ENCODE results near the gene TCEAL1.
"Not testable (repeated sequence)": the region's sequence is repeated elsewhere in the genome, so short reads cannot be mapped to it uniquely, and the experiment has no call there.

Gene TCEAL1, protein sequence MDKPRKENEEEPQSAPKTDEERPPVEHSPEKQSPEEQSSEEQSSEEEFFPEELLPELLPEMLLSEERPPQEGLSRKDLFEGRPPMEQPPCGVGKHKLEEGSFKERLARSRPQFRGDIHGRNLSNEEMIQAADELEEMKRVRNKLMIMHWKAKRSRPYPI

DNA sequence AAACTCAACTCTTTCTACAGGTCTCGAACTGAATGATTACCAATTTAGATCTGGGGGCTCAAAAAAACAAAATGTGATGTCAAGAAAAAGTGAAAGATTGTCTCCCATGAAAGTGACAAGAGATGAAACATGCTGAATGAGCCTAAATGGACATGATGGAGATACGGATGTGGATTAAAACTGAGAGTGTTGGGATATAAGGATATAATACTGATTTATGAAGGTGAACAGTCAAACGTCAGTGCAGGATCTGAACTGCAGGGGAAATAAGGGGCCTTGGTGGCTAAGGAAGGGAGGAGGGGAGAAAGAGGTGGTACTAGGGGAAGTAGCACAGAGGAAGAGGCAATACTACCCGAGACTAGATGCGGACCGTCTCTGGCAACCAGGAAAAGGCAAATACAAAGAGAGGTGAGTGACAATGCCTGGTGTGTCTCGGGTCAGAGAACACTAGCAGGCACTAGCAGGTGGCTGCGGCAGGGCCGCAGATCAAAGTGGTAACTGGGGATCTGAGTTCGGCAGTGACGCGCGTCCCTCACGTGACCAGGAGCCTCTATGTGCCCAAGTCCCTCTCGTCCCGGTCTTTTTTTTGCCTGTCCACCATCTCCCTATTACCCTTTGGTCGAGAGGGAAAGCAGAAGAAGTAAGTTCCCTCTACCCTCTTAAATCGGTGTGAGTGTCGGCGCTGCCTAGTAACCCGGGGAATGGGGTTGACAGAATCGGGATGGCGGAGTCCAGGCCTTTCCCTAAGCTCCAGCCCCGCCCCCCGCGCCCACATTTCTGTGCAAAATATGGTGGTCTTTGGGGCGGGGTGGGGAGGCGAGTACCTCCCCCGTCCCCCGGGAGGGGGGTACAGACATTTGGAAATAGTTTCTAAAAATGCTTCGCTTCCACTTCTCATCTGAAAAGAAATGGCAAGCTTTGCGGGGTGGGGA lies at the start of gene TCEAL1:
Gene TCEAL1, plus strand, starts transcription at position 590 of the 932 bp plus-strand sequence. CDS start 942 bp downstream, outside the sequence.
- no peak for DNase-seq (ENCODE audit: low read depth, low spot score)

DNA sequence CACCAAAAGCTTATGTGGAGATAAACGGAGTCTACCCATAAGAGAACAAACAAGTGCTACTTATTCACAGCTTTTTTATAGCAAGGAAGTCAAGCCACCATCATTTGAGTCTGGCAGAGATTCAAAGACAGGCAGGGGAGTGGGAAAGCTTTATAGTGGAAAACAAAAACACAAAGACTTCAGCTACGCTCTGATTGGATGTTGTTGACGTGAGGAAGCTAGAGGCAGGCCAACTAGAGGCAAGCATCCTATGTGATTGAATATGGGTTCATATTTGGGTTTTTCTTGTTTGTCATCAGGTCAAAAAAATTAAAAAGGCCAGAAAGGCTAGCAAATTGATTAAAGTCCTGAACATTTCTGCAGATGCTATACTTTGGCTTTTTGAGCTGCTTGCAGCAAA lies 44.2 kb upstream of the TCEAL1 start:
- no peak for DNase-seq (ENCODE audit: low read depth, low spot score)

DNA sequence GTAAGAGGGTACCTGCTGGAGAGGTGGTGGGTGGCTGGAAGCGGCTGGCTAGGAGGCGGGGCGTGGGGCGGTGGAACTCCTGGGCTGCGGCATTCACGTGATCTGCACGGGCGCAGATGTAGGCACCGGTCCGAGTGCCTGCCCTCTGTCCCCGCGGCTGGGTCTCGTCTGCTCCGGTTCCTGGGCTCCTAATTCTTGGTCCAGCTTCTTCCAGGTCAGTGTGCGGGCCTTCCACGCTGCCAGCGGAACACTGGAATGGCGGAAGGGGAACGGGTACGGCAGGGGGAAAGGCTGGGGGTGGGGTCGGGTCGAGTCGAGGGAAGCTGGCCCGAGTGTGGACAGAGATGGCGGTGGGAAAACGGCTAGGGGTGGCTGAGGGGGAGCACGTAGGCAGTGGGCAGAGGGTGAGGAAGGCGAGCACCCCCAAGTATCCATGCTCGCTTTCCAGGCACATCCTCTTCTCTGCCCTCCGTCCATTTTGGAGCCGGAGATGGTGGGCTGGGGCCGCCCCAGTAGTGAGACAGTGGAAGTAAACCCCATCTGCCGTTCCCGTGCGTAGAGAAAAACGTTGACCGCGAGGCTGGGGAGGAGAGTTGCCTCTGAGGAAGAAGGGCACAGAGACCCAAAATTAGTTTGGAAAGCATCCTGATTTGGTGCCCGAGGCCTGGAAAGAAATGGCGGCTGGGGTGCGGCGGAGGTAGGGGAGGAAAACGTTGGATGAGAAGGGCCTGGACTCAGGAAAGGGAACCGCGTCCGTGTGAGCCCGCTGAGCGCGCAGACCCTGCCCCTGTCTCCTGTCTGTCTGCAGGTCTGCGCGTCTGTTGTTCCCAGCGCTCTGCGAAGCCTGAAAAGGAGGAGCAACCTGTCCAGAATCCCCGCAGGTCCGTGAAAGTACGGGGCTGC lies 43.1 kb upstream of the TCEAL1 start, which contains the start of gene TCEAL4:
Gene TCEAL4, plus strand, starts transcription at position 105 of the 903 bp plus-strand sequence. CDS start 1,161 bp downstream, outside the sequence.
- no peak for DNase-seq (ENCODE audit: low read depth, low spot score)

DNA sequence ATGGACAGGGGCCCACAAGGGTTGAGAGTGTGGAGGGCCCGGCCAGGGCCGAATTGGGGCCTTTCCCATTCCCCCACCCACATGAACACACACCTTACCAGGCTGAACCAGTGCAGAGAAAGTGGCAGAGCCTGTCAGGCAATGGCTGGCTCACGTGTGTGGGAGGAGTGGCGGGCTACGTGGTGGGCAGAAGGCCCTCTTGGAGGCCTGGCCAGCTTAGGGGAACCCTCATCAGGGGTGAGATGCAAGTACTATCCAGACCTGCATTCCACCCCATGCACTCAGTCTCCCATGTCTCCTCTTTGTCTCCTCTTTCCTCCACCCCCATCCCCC lies 42.5 kb upstream of the TCEAL1 start:
- no peak for DNase-seq (ENCODE audit: low read depth, low spot score)

DNA sequence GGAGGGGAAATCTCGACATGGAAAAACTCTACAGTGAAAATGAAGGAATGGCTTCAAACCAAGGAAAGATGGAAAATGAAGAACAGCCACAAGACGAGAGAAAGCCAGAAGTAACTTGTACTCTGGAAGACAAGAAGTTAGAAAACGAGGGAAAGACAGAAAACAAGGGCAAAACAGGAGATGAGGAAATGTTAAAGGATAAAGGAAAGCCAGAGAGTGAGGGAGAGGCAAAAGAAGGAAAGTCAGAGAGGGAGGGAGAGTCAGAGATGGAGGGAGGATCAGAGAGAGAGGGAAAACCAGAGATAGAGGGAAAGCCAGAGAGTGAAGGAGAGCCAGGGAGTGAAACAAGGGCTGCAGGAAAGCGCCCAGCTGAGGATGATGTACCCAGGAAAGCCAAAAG lies 42.1 kb upstream of the TCEAL1 start:
- DNase-seq (ENCODE audit: low read depth, low spot score) = no peak

DNA sequence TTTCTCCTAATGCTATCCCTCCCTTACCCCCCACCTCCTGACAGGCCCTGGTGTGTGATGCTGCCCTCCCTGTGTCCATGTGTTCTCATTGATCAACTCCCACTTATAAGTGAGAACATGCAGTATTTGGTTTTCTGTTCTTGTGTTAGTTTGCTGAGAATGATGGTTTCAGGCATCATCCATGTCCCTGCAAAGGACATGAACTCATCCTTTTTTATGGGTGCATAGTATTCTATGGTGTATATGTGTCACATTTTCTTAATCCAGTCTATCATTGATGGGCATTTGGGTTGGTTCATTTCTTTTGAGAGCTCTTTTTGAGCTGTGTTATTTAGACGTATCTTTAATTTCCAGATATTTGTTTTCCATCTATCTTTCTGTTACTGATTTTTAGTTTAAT lies 36.5 kb upstream of the TCEAL1 start:
- not testable (repeated sequence) for DNase-seq (ENCODE audit: low read depth, low spot score)

DNA sequence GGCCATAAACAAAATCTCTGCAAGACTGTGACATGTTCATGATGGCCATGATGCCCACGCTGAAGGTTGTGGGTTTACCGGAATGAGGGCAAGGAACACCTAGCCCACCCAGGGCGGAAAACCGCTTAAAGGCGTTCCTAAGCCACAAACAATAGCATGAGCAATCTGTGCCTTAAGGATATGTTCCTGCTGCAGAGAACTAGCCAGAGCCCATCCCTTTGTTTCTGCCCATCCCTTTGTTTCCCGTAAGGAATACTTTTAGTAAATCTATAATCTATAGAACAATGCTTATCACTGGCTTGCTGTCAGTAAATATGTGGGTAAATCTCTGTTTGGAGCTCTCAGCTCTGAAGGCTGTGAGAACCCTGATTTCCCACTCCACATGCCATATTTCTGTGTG lies 33.6 kb upstream of the TCEAL1 start:
- DNase-seq (ENCODE audit: low read depth, low spot score) = not testable (repeated sequence)

DNA sequence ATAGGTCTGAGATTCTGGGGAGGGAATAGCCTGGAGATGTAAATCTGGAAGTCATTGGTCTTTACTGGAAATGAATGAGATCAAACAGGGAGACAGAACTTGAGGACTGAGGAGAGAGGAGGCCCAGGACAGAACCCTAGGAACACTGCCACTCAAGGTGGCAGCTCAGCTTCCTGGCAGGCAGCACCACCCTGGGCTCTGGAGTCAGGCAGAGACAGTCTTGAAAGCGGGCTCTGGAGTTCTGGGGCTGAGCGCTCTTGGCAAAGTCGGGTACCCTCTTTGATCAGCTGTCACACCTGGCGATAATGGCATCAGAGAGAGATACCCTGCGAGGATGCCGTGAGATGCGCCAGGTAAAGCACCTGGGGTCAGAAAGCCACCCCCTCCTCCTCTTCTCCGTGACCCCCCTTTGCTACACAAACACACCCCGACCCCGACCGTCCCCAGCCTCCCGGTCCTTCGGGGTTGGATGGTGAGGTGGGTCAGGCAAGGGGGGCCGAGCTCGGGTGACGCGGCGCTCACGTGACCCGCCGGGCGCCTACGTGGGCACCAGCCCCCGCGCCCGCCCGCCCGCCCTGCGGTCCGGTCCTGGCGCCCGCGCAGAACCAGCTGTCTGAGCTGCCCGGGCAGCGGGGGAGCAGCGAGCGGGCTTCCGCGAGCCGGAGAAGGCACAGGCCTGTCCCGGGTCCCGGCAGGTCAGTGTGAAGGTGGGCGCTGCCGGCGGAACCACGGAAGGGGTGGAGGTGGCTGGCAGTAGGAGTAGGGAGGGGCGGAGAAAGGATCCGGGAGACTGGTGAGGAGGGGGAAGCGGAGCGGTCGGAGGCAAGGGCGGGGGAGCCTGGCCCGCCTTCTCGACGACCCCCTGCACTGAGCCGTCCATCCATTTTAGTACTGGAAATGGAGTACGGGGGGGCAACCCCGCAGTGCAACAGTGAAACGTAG lies 21.1 kb upstream of the TCEAL1 start, which contains the start of gene TCEAL3:
Gene TCEAL3, plus strand, starts transcription at position 600 of the 942 bp plus-strand sequence. CDS start 1,102 bp downstream, outside the sequence.
- DNase-seq (ENCODE audit: low read depth, low spot score) = no peak

DNA sequence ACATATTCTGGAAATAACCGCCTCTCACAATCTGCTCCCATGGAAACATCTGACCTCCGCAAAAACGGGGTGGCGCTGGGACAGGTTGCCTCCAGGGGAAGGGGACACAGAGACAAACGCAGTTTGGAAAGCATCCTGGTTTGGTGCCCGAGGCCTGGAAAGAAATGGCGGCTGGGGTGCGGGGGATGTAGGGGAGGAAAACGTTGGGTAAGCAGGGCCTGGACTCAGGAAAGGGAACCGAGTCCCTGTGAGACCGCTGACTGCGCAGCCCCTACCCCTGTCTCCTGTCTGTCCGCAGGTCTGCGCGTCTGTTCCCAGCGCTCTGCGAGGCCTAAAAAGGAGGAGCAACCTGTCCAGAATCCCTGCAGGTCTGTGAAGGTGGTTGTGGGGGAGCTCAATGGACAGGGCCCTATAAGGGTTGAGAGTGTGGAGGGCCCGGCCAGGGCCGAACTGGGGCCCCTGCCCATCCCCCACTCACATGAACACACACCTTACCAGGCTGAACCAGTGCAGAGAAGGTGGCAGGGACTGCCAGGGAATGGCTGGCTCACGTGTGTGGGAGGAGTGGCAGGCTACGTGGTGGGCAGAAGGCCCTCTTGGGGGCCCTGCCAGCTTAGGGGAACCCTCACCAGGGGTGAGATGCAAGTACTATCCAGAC lies 20.3 kb upstream of the TCEAL1 start:
- no peak for DNase-seq (ENCODE audit: low read depth, low spot score)

DNA sequence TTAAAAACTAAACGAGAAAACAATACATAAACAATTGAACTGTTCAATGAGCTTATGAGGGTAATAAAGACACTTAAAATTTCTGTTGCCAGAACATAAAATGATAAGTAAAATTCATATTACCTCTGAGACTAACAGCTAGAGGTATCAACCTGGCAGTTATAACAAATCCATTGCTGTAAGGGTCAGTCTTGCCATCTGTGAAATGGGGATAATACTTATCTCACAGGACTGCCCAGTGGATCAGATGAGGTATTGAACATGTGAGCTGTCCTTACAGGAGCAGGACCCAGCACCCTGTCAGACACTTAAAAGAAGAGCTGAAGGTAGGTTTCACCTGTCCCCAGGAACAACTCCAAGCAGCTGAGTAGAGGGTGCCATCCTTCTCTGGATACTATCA lies 18.5 kb upstream of the TCEAL1 start:
- DNase-seq (ENCODE audit: low read depth, low spot score) = no peak

DNA sequence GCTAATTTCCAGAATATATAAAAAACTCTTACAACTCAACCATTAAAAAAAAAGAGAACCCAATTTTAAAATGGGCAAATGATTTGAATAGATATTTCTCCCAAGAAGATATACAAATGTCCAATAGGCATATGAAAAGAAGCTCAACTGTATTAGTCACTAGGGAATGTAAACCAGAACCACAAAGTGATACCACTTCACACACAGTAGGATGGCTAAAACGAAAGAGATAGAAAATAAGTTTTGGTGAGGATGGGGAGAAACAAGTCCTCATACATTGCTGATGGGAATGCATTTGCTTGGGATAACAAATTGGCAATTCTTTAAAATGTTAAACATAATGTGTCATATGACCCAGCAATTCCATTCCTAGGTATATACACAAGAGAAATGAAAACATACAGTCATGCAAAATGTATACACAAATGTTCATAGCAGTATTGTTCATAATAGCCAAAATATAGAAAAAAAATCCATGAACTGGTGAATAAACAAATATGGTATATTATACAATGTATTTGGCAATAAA lies 15.3 kb upstream of the TCEAL1 start:
- no peak for DNase-seq (ENCODE audit: low read depth, low spot score)

DNA sequence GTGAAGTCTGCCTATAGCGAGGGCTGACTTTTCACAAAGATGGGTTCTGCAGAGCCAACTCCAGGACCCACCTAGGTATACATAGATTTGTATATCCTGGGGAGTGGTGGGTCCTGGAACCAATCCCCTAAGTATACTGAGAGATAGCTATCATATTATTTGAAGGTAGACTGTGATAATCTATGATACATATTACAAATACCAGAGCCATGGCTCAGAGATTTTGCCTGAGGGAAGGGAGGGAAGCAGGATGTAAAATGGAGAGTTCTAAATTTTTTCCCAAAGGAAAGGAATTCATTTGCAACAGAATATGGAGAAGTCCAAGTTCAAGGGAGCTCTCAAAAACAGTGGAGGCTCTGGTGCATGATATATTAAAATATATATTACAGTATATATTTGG lies 13.8 kb upstream of the TCEAL1 start:
- DNase-seq (ENCODE audit: low read depth, low spot score) = no peak

DNA sequence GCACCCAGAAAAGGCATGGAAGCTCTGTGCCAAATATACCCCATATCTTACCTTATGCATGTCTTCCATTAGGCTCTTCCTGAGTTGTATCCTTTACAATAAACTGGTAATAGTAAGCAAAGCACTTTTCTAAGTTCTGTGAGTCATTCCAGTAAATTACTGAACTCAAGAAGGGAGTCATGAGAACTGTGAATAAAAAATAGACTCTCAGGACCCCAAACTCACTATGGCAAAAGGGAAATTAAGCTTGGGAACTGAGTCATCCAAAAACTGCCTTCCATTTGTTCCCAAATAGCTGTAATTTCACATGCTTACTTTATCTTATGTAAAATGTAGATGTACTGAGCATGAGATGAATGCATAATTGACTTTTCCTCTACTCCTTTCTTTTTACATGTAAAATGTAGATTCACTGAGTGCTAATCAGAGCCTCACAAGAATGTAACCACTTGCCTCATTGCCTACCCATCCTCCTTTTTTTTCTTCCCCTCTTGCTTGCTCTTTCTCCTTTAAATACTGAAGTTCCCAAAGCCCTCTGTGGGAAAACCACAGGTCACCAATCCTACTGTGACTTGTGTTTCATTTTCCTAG lies 12.9 kb upstream of the TCEAL1 start:
- no peak for DNase-seq (ENCODE audit: low read depth, low spot score)

DNA sequence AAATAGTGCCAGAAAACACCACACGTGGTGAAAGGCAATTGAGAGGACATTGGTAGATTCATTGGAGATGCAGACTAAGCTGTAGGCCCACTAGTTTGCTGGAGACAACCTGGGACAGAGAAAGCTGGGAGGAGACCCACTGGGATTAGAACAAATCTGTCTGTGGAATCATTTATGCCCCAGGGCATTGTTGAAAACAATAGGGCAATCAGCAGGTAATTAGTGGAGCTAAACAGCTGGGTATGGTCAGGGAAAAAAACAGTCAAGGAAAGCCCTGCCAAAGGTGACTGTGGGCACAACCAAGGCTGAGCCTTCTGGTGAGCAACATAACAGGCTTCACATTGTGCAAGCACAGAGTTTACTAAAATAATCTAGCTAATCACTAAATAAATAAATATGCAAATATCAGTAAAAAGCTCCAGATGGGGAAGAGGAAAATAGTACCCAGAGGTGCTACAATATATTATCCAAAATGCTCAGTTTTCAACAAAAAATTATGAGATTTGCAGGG lies 12.0 kb upstream of the TCEAL1 start:
- no peak for DNase-seq (ENCODE audit: low read depth, low spot score)

DNA sequence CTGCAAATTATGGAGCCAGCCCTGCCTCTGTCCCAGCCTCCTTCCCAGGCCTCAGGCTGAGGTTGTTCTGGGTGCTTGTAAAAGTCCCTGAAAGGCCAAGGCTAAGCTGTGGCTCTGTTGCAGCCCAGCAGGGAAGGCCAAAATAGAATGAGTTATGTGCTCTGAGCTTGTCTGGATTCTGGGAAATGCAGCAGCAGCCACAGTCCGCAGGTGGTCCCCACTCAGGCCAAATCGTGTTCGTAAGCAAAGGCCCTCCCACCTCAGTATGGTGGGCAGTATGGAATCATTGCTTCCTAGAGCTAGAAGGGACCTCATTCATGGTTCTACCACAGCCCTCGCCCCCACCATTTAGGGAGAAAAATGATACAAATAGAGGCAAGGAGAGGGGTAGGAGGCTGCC lies 4.7 kb upstream of the TCEAL1 start:
- DNase-seq (ENCODE audit: low read depth, low spot score) = no peak

DNA sequence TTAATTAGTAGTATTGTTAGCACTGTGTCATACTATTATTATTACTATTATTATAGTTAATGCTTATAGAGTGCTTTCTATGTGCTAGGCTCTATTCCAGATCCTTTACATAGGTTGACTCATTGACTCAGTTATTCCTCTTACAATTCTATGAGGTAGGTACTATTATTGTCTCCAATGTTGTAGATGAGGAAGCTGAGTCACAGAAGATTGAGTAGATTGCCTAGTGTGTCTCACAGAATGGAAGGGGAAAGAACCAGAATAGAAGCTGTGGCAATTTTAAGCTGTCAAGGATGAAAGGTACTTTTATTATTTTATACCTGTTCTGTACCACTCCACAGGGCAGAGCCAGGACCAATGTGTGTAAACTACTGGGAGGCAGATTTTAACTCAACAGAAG lies 1.9 kb upstream of the TCEAL1 start:
- DNase-seq (ENCODE audit: low read depth, low spot score) = no peak

DNA sequence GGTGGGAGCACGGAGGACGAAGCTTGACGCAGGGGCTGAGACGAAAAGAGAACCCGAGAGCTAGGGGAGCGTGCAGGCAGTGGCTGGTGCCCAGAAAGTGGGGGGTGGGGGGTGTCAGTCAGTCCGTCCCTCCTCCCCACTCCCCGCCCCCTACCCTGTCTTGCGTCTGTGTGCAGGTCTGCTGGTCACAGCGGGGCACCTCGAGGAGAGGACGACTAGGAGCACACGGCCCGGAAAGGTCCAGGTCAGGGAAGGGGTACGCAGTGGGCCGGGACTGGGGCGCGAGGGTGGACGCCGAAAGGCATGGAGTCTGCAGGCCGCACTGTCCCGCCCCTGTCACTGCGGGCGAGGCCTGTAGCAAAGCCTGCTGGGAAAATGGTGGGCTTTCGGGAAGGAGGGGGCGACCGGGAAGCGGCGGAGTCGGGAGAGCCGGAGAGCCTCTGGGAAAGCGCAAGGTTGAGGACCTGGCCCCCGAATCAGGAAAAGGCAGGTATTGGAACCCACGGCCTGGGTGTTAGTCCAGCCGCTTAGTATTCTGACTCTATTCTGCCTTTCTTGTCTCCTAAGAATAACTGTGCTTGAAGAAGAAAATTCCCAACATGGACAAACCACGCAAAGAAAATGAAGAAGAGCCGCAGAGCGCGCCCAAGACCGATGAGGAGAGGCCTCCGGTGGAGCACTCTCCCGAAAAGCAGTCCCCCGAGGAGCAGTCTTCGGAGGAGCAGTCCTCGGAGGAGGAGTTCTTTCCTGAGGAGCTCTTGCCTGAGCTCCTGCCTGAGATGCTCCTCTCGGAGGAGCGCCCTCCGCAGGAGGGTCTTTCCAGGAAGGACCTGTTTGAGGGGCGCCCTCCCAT lies 769 bp downstream of the TCEAL1 start:
- no peak for DNase-seq (ENCODE audit: low read depth, low spot score)

DNA sequence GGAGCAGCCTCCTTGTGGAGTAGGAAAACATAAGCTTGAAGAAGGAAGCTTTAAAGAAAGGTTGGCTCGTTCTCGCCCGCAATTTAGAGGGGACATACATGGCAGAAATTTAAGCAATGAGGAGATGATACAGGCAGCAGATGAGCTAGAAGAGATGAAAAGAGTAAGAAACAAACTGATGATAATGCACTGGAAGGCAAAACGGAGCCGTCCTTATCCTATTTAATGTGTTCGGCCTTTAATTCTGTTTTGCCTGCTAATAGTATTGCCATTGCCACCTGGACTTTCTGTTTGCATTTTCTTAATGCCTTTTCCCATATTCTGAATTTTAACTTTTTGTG lies 1.4 kb downstream of the TCEAL1 start:
- DNase-seq (ENCODE audit: low read depth, low spot score) = no peak

DNA sequence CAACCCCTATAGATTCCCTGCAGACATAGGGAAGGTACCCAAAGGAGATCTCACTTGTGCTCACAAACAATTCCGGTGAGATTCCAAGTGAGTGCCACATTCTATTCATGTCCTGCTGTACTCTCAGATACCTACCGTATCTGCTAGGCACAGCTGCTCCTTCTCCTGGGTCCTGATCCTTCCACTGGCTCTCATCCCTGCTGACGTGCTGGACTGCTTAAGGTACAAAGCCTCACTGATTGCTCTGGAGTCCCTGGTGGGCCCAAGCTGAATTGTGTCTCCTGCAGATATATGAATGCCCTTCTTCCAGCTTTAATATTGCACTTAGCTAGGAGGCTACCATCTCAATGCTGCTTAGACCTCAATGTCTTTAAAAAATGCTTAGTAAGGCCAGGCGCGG lies 2.4 kb downstream of the TCEAL1 start:
- DNase-seq (ENCODE audit: low read depth, low spot score) = no peak
